Measurements from ENCODE around the gene PCDHB11.
"Not testable (repeated sequence)": the region's sequence is repeated elsewhere in the genome, so short reads cannot be mapped to it uniquely, and the experiment has no call there.

GRCh38 chr5:141184117-141184855 lies 15.1 kb upstream of the PCDHB11 start:
- TF ChIP-seq CTCF (IDR thresholded peaks at IDR 0.05 in 2 of 3, conservative IDR thresholded peaks at IDR 0.05 in 1 of 3; ENCODE audit: insufficient read depth in 2 of 3, low read depth in 1 of 3, low read length in 3 of 3); SMARCE1 (IDR thresholded peaks at IDR 0.05); FOXK1 (CRISPR knock-in tag; IDR thresholded peaks at IDR 0.05; ENCODE audit: borderline replicate concordance): not testable (repeated sequence)
